ENCODE data around the gene LY6G6D.

Gene LY6G6D

GRCh38 chr6:31767096-31767645 lies 52.0 kb downstream of the LY6G6D start:
- TF ChIP-seq CTCF (IDR thresholded peaks at IDR 0.05) = no peak
